GF-D8 (cell line): ENCODE data around the gene ADGRG4.

ENCODE experiments used
- DNase-seq: peaks from one replicate; lab custom pipeline; 2025; lab: John Stamatoyannopoulos, UW

ADGRG4 gene

GRCh38 chrX:136295380-136295779 lies 5.4 kb upstream of the ADGRG4 start:
- DNase-seq: no peak

GRCh38 chrX:136303041-136303440 lies 2.3 kb downstream of the ADGRG4 start:
- DNase-seq: no peak

DNA sequence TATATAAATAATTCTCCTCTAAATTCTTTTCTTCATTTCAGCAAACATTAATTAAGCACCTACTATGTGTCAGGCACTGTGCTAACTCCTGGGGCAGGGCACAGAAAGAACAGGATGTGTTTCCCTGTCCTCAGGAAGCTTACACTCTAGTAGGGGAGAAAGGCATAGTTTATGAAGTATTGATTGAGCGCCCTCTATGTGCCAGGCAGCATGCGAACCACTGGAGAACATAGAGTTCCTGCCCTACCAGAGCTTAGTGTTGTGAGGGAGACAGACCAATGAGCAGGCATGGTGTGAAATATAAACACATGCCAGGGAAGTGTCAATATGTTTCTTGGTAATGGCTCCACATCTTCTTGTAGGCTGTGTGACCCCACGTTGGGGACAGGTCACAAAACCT lies 3.7 kb downstream of the ADGRG4 start:
- DNase-seq: no peak

GRCh38 chrX:136306182-136306581 lies 5.4 kb downstream of the ADGRG4 start:
- DNase-seq: no peak

- DNase-seq: no peak
Measured at GRCh38 chrX:136307471-136307870, 6.7 kb downstream of the ADGRG4 start.

- no peak for DNase-seq
Measured at GRCh38 chrX:136310411-136310810, 9.6 kb downstream of the ADGRG4 start.

DNA sequence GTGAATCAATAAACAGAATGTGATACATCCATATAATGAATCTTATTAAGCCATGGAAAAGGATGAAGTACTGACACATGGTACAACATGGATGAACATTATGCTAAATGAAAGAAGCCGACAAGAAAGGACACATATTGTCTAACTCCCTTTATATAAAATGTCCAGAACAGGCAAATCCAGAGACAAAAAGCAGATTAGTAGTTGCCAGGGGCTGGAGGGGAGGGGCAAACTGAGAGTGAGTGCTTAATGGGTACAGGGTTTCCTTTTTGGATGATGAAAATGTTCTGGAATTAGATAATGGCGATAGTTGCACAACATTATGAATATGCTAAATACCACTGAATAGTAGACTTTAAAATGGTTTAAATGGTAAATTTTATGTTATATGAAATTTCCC lies 17.4 kb downstream of the ADGRG4 start:
- no peak for DNase-seq

- DNase-seq: no peak
Measured at GRCh38 chrX:136318895-136319597, 18.3 kb downstream of the ADGRG4 start.

- DNase-seq: no peak
Measured at GRCh38 chrX:136319600-136319999, 18.8 kb downstream of the ADGRG4 start.

DNA sequence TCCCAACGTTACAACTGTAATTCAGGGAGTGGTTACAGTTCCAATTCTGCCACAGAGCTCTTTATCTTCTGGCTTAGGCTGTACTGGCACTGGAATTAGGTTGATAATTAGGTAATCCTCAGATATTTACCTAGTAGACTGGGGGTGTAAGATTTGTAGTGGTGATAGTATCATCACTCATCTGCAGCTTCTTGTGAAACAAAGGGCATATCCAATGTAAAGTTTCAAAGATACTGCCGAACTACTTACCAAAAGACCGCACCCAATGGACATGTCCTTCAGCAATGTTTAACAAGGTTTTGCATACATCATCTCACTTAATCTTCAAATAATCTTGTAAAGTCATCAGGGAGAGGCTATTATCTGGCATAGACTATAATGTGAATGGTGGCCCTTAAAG lies 20.8 kb downstream of the ADGRG4 start:
- DNase-seq: no peak

DNA sequence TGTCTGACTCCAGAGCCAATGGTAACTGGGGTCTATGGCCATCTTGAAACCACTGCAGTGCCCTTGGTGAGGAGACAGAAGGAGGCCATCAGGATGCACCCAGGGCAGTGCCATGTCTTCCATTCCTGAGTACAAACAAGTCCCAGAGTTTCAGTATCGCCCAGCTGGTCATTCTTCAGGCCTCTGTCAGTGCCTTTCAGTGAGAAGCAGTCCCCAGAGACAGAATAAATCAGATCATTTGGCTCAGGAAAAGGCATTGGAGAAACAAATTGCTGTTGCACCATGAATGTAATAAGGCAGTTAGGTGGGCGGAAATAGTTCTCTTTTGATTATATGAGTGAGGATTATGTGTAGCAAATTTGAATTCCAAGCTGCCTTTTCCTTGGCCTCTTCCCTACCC lies 21.3 kb downstream of the ADGRG4 start:
- DNase-seq: no peak

- DNase-seq: no peak
Measured at GRCh38 chrX:136325377-136325776, 24.6 kb downstream of the ADGRG4 start.

- no peak for DNase-seq
Measured at GRCh38 chrX:136328933-136329332, 28.2 kb downstream of the ADGRG4 start.

- DNase-seq: no peak
Measured at GRCh38 chrX:136336623-136337022, 35.9 kb downstream of the ADGRG4 start.

GRCh38 chrX:136339702-136340101 lies 38.9 kb downstream of the ADGRG4 start:
- DNase-seq: no peak

DNA sequence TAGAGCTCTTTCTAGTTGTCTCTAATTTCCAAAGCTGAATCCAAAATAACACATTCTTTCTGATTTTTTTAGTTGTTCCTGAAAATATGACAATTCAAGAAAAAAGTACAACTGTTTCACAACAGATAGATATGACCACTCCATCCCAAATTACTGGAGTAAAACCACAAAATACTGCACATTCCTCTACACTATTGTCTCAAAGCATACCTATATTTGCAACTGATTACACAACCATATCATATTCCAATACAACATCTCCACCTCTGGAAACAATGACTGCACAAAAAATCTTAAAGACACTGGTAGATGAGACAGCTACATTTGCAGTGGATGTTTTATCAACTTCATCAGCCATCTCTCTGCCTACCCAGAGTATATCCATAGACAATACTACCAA lies 43.6 kb downstream of the ADGRG4 start:
- DNase-seq: no peak

- no peak for DNase-seq
Measured at GRCh38 chrX:136346506-136346905, 45.7 kb downstream of the ADGRG4 start.

GRCh38 chrX:136347706-136348105 lies 46.9 kb downstream of the ADGRG4 start:
- DNase-seq: no peak

DNA sequence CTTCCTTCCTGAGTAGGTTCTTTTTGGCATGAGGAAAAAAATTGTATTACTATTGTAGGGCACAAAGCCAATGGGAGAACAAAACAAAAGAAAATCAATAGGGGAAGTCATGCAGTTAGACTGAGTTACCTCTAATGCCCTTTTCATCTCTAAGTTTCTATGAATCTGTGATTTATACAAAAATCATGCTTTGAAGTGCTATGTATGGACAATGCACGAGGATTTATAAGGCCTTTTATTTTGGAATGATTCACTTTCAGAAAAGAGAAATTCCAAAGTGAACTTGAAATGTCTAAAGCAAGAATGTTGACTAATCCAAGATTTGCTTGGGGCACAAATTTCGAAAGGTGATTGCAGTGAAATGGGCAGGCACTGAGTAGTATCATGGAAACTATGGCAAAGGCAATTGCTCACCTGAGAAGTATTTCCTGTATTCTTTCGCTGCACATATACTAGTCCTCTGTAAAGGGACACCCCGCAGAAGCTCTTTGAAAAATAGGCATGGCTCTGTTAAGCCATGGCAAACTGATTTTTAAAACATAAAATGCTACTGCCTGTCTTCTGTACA lies 52.8 kb downstream of the ADGRG4 start:
- no peak for DNase-seq

DNA sequence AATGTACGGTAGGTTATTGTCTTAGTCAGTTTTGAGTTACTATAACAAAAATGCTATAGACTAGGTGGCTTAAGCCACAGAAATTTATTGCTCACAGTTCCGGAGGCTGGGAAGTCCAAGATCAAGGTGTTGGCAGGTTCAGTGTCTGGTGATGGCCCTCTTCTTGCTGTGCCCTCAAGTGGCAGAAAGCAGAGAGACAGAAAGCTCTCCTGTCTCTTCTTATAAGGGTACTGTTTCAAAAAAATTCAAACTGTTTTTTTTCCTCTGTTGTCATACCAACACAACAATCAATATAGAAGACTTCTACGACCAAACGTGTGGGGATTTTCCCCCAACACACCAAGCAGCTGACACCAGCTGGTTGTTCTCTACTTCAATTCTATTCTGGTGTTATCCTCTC lies 53.4 kb downstream of the ADGRG4 start:
- DNase-seq: no peak

DNA sequence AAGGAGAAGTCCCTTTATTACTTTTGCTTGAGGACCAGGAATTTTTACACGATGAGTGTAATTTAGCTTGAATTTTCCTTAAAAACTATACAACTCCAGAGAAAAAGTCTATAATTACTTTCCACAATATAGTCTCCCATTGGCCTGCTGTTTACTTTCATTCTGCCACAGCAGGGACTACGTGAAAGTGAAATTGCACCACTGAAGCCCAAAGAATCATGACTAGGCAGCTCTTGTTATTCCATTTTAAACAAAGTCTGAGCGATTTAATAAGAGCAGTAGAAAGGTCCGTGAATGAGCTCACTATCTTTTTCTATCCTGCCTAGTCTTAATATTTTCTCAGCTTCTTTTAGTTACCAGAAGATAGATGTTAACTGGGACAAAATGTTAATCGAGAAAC lies 68.6 kb downstream of the ADGRG4 start:
- no peak for DNase-seq

GRCh38 chrX:136376713-136377112 lies 76.0 kb downstream of the ADGRG4 start:
- DNase-seq: no peak

DNA sequence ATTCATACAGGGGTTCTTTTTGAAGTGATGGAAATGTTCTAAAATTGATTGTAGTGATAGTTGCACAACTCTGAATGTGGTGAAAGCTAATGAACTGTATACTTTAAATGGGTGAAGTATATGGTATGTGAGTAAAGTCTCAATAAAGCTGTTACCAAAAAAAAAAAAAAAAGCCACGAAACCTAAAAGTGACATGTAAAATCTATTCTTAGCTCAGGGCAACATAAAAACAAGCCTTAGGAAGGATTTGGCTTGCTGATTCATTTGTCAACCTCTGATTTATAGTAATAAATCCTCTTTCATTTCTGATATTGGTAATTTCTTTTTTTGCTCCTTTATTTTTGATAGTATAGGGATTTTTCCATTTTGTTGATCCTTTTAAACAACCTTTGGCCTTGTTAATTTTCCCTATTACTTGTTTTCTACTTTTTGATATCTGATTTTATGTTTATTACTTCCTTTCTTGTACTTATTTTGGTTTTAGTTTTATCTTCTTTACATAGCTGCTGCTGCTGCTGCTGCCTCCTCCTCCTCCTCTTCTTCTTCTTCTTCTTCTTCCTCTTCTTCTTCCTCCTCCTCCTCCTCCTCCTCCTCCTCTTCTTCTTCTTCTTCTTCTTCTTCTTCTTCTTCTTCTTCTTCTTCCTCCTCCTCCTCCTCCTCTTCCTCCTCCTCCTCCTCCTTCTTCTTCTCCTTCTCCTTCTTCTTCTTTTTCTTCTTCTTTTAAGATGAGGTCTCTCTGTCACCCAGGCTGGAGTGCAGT lies 79.4 kb downstream of the ADGRG4 start:
- no peak for DNase-seq
